ENCODE results near the gene VSIG8.
A peak's percentile ranks its signal among the peaks of the same experiment; 100 is the strongest.

- TF ChIP-seq CTCF (IDR thresholded peaks at IDR 0.05) (peak in 2 of 6 experiments; percentile 6 to 41), POLR2A (IDR thresholded peaks at IDR 0.05) (no peak)
These were observed 30.5 kb upstream of the VSIG8 start for GRCh38 chr1:159892944-159893343.
